Brain microvascular endothelial cell (primary cell): ENCODE measurements around the gene PLA2G2F.

Experiments used
- DNase-seq: peaks from one replicate; pipeline ENCODE4 v3.0.0-alpha.2; 2020
- H3K27ac ChIP-seq: fragments of 250-450 bp; sonication (Bioruptor Pico); 2 replicates; pipeline ENCODE4 v1.5.1; 2020; ENCODE audit warnings: mild to moderate bottlenecking, moderate library complexity
- H3K27me3 ChIP-seq: fragments of 250-450 bp; sonication (Bioruptor Pico); replicated peaks from 2 replicates; pipeline ENCODE4 v1.5.1; 2020; ENCODE audit warnings: mild to moderate bottlenecking
- H3K36me3 ChIP-seq: fragments of 250-450 bp; sonication (Bioruptor Pico); replicated peaks from 2 replicates; pipeline ENCODE4 v1.5.1; 2020; ENCODE audit warnings: mild to moderate bottlenecking
- H3K4me3 ChIP-seq: 2 replicates; pipeline ENCODE4 v1.5.1; 2011; ENCODE audit warnings: low read depth, mild to moderate bottlenecking, control low read depth, low read length, moderate library complexity
- CTCF ChIP-seq: IDR thresholded peaks from 2 replicates; pipeline ENCODE4 v1.5.1; 2011; ENCODE audit warnings: low read depth, mild to moderate bottlenecking, moderate library complexity, low read length, control low read depth, inconsistent platforms; ENCODE audit errors: missing control alignments
- in situ Hi-C: cut with HindIII; loops from 2 replicates; pipeline ENCODE4 v1.10.0; 2017; ENCODE audit warnings: low sequenced_read_pairs, low pct_ligation_motif_present

Gene PLA2G2F

GRCh38 chr1:20138961-20139550 is at the start of gene PLA2G2F:
PLA2G2F (plus strand) TSS chr1:20139323; CDS start chr1:20139428, 105 bp downstream.
- DNase-seq: no peak
- in situ Hi-C loops: no loop called here
- H3K27me3 ChIP-seq: no peaks in the 10 kb centered on the region

GRCh38 chr1:20089328-20090077 is 49.6 kb upstream of the PLA2G2F start:
- in situ Hi-C loops: no loop called here
- peaks cover 2% of the 10 kb centered on the region for H3K27me3 ChIP-seq
- H3K36me3 ChIP-seq: no peaks in the 10 kb centered on the region
- no peak overlapping the region for H3K27ac ChIP-seq
- TF ChIP-seq CTCF: no peak
- DNase-seq: no peak
- H3K4me3 ChIP-seq: no peak overlapping the region

More at GRCh38 chr1:20138961-20139550, at the start of gene PLA2G2F:
- no peak for TF ChIP-seq CTCF
- Histone ChIP-seq H3K4me3 (no peak within 1 kb of the TSS), H3K36me3 (no peaks in the 10 kb centered on the region), H3K27ac (no peak within 1 kb of the TSS)

DNA sequence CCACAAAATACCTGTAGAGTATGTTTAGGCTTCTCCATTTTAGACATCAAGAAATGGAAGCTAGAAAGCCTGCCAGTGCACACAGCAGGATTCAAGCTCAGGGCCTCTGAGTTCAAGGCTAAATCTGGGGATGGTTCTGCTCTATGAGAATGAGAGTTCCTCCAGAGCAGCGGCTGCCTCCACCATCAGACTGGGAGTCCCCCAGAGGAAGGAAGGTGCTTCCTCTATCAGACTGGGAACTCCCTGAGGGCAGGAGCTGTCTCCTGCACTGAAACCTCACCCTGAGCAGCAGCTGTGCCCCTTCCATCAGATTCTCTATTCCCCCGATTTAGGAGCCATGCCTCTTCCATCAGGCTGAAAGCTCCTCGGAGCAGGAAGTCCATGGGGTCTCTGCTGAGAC is 49.0 kb upstream of the PLA2G2F start:
- TF ChIP-seq CTCF: no peak
- no peak for DNase-seq
- no peak overlapping the region for H3K4me3 ChIP-seq
- no peak overlapping the region for H3K27ac ChIP-seq
- H3K36me3 ChIP-seq: no peaks in the 10 kb centered on the region
- peaks cover 2% of the 10 kb centered on the region for H3K27me3 ChIP-seq
- in situ Hi-C loops: no loop called here

DNA sequence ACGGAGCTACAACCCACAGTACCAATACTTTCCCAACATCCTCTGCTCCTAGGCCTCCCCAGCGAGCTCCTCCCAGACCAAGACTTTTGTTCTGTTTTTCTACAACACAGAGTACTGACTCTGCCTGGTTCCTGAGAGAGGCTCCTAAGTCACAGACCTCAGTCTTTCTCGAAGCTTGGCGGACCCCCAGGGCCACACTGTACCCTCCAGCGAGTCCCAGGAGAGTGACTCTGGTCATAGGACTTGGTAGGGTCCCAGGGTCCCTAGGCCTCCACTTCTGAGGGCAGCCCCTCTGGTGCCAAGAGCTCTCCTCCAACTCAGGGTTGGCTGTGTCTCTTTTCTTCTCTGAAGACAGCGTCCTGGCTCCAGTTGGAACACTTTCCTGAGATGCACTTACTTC is 48.5 kb upstream of the PLA2G2F start:
- Histone ChIP-seq H3K27me3 (peaks cover 2% of the 10 kb centered on the region), H3K27ac (no peak overlapping the region), H3K36me3 (no peaks in the 10 kb centered on the region), H3K4me3 (no peak overlapping the region)
- no peak for TF ChIP-seq CTCF
- DNase-seq: no peak
- in situ Hi-C loops: no loop called here

GRCh38 chr1:20093303-20093702 is 45.8 kb upstream of the PLA2G2F start:
- no peak for TF ChIP-seq CTCF
- Histone ChIP-seq H3K27me3 (peaks cover 2% of the 10 kb centered on the region), H3K4me3 (no peak overlapping the region), H3K36me3 (no peaks in the 10 kb centered on the region), H3K27ac (no peak overlapping the region)
- DNase-seq: no peak
- in situ Hi-C loops: no loop called here
